Tibial artery (tissue), 4 donors: ENCODE data around the gene CASP12.

ENCODE experiments used
- DNase-seq, 2 donors: peaks; one replicate each; pipeline ENCODE4 v3.0.0-alpha.2; 2019
- H3K27ac ChIP-seq, 2 donors: fragments of 200-600 bp; sonication (generic) in 1 of 2; 1 replicate in 1 of 2; 2 replicates in 1 of 2; pipeline ENCODE4 v1.5.1; 2018 to 2019; ENCODE audit warnings: mild to moderate bottlenecking in 1 of 2
- H3K27me3 ChIP-seq, 2 donors: fragments of 200-600 bp; sonication (generic) in 1 of 2; one replicate each; pipeline versions ENCODE4 v1.5.1 to v1.6.0; 2016 to 2019
- H3K36me3 ChIP-seq, 3 donors: fragments of 200-600 bp; sonication (generic) in 2 of 3; one replicate each; pipeline ENCODE4 v1.5.1; 2016 to 2019; ENCODE audit warnings: mild to moderate bottlenecking in 2 of 3
- H3K4me1 ChIP-seq, 4 donors: fragments of 200-600 bp; sonication (generic) in 2 of 4; 1 replicate in 3 of 4; 2 replicates in 1 of 4; pipeline ENCODE4 v1.5.1; 2016 to 2019
- H3K4me3 ChIP-seq, 2 donors: fragments of 200-600 bp; sonication (generic) in 1 of 2; 1 replicate in 1 of 2; 2 replicates in 1 of 2; pipeline ENCODE4 v1.5.1; 2018 to 2019; ENCODE audit warnings: mild to moderate bottlenecking in 2 of 2
- H3K9me3 ChIP-seq, 3 donors: fragments of 200-600 bp; sonication (generic) in 1 of 3; one replicate each; pipeline ENCODE4 v1.5.1; 2016 to 2019
- CTCF ChIP-seq, 2 experiments: fragments of 200-600 bp in 1 of 2; fragments of 450-650 bp in 1 of 2; IDR thresholded peaks; one replicate each; pipeline ENCODE4 v1.5.1; 2017 to 2019; ENCODE audit warnings: antibody characterized with exemption in 2 of 2, mild to moderate bottlenecking in 1 of 2, moderate library complexity in 1 of 2
- intact Hi-C: fragments of 100-400 bp; cut with DNase I; formaldehyde crosslinking; loops from one replicate; pipeline ENCODE4 v1.15.0; 2023; ENCODE audit warnings: low total_unique reads

The CASP12 gene

GRCh38 chr11:104898685-104899013 is 389 bp upstream of the CASP12 start:
- peaks cover 0 to 43% (median 8%) of the 10 kb centered on the region in 4 donors for H3K4me1 ChIP-seq
- H3K27me3 ChIP-seq = no peaks in the 10 kb centered on the region
- H3K27ac ChIP-seq = peak overlapping the region; percentile 55 to 80
- H3K9me3 ChIP-seq = no peaks in the 10 kb centered on the region
- no peaks in the 10 kb centered on the region for H3K36me3 ChIP-seq
- TF ChIP-seq CTCF (IDR thresholded peaks at IDR 0.05) = no peak
- peak overlapping the region; percentile 50 for H3K4me3 ChIP-seq
- DNase-seq = no peak
- intact Hi-C loops = no loop called here

- Histone ChIP-seq H3K27ac (peak overlapping the region; percentile 36 to 80), H3K9me3 (no peaks in the 10 kb centered on the region), H3K4me3 (peak overlapping the region; percentile 14 to 19), H3K36me3 (peaks cover 0 to 14% (median 8%) of the 10 kb centered on the region in 3 donors), H3K4me1 (peaks cover 0 to 59% (median 14%) of the 10 kb centered on the region in 4 donors), H3K27me3 (no peaks in the 10 kb centered on the region)
- intact Hi-C loops = no loop called here
- TF ChIP-seq CTCF (IDR thresholded peaks at IDR 0.05) = no peak
- DNase-seq = no peak
Observed at GRCh38 chr11:104895634-104896033, 2.6 kb downstream of the CASP12 start.

GRCh38 chr11:104893876-104894275 is 4.4 kb downstream of the CASP12 start:
- intact Hi-C loops = no loop called here
- Histone ChIP-seq H3K9me3 (no peaks in the 10 kb centered on the region), H3K27me3 (no peaks in the 10 kb centered on the region), H3K36me3 (peaks cover 8 to 22% (median 14%) of the 10 kb centered on the region in 3 donors), H3K4me1 (peaks cover 0 to 55% (median 14%) of the 10 kb centered on the region in 4 donors), H3K4me3 (no peak overlapping the region), H3K27ac (no peak overlapping the region)
- DNase-seq = no peak
- no peak for TF ChIP-seq CTCF (IDR thresholded peaks at IDR 0.05)

GRCh38 chr11:104892723-104893511 is 5.3 kb downstream of the CASP12 start:
- no peak for DNase-seq
- H3K9me3 ChIP-seq = no peaks in the 10 kb centered on the region
- peaks cover 0 to 51% (median 14%) of the 10 kb centered on the region in 4 donors for H3K4me1 ChIP-seq
- peak overlapping the region; percentile 21 to 28 for H3K27ac ChIP-seq
- H3K4me3 ChIP-seq = no peak overlapping the region
- intact Hi-C loops = no loop called here
- no peak for TF ChIP-seq CTCF (IDR thresholded peaks at IDR 0.05)
- H3K27me3 ChIP-seq = no peaks in the 10 kb centered on the region
- H3K36me3 ChIP-seq = peaks cover 8 to 26% (median 14%) of the 10 kb centered on the region in 3 donors

- Histone ChIP-seq H3K27ac (no peak overlapping the region), H3K27me3 (no peaks in the 10 kb centered on the region), H3K4me3 (no peak overlapping the region), H3K9me3 (no peaks in the 10 kb centered on the region), H3K4me1 (peaks cover 0 to 41% (median 14%) of the 10 kb centered on the region in 4 donors), H3K36me3 (peaks cover 8 to 41% (median 29%) of the 10 kb centered on the region in 3 donors)
- no peak for TF ChIP-seq CTCF (IDR thresholded peaks at IDR 0.05)
- intact Hi-C loops = no loop called here
- DNase-seq = no peak
Observed at GRCh38 chr11:104891135-104891534, 7.1 kb downstream of the CASP12 start.
